ENCODE measurements around the gene GRM7. TPM values are rescaled to one million over a fixed set of nuclear protein-coding genes. Genes with fewer than 3 reads are reported as not detected.

GRM7 gene
- total and polyA plus RNA-seq, 9 of the 15 experiments (the other 6 are each of a cell fraction or from before 2014, with no cell fraction given), result not detected

GRCh38 chr3:7646851-7647250, 785.9 kb downstream of the GRM7 start (continued):
- TF ChIP-seq MEIS2 (IDR thresholded peaks at IDR 0.05; ENCODE audit: partially characterized antibody), result no peak

DNA sequence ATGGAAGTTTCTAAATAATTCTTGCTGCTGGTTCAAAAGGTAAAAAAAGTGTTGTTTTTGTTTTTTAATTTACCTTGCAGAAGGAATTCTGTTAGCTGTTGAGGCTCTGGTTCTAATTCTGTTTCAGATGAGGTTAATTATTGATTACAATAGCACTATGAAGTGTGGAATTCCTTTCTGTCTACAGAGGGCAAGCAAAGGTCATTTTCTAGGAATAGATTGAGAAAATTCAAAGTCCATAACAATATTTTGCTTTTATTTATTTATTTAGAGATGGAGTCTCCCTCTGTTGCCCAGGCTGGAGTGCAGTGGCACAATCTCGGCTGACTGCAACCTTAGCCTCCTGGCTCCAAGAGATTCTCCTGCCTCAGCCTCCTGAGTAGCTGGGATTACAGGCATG, 789.6 kb downstream of the GRM7 start:
- no peak overlapping the region for H2AFZ ChIP-seq (ENCODE audit: low read depth, low read length)
- intact Hi-C loops (cut with micrococcal nuclease) (no loop called here), in situ Hi-C loops (cut with MboI) (no loop called here)
- WGBS (ENCODE audit: insufficient coverage, low coverage, missing lambda C conversion rate), result 0% methylated on average over 1 of the region's 1 CpG
- CTCF ChIA-PET (ENCODE audit: low intra/inter-chr PET ratio), result no interaction called here
- no TSS peak for BruUV-seq (replicated peaks)
- H3K9me1 ChIP-seq (ENCODE audit: control insufficient read depth, insufficient read depth, low read length), result no peaks in the 10 kb centered on the region
- POLR2A ChIA-PET, result no interaction called here
- H3K36me3 ChIP-seq (ENCODE audit: control insufficient read depth, insufficient read depth, low read length), result no peaks in the 10 kb centered on the region
- no peaks in the 10 kb centered on the region; the same call in none of the 2 replicates for H3K9me3 ChIP-seq (replicated peaks; ENCODE audit: control insufficient read depth, insufficient read depth, low read depth, low read length)
- DNase-seq (ENCODE audit: extremely low read depth in 1 of 4, low spot score in 3 of 4) (no peak), ATAC-seq (no peak), FAIRE-seq (no peak)
- no peaks in the 10 kb centered on the region for H4K20me1 ChIP-seq (replicated peaks; ENCODE audit: control insufficient read depth, insufficient read depth, low read length)
- no peaks in the 10 kb centered on the region for H3K27me3 ChIP-seq (ENCODE audit: control insufficient read depth in 2 of 2, insufficient read depth in 2 of 2, low read length in 2 of 2)
- no peaks in the 10 kb centered on the region for H3K4me1 ChIP-seq (replicated peaks in 1 of 2; ENCODE audit: control insufficient read depth in 2 of 2, insufficient read depth in 2 of 2, low read length in 2 of 2)
- H3K27ac ChIP-seq (ENCODE audit: extremely low read depth, low read depth, low read length), result no peak overlapping the region
- H3K9ac ChIP-seq (ENCODE audit: insufficient read depth in 1 of 2, low read depth in 2 of 2, low read length in 2 of 2), result no peak overlapping the region
- H3K79me2 ChIP-seq (ENCODE audit: control insufficient read depth, insufficient read depth, low read length), result no peaks in the 10 kb centered on the region
- no peak overlapping the region for H3K4me3 ChIP-seq
- no peak overlapping the region for H3K4me2 ChIP-seq (ENCODE audit: insufficient read depth, low read length)
- no peak for TF ChIP-seq MTA1 (IDR thresholded peaks at IDR 0.05; ENCODE audit: borderline replicate concordance)
- TF ChIP-seq SRSF3 (IDR thresholded peaks at IDR 0.05; ENCODE audit: insufficient read depth, low read length), result no peak
- no peak for TF ChIP-seq HDAC2 (IDR thresholded peaks at IDR 0.05)
- TF ChIP-seq ESRRB (CRISPR knock-in tag; IDR thresholded peaks at IDR 0.05; ENCODE audit: borderline replicate concordance), result no peak
- TF ChIP-seq BRF1 (IDR thresholded peaks at IDR 0.05; ENCODE audit: borderline replicate concordance, extremely low read depth, insufficient read length), result no peak
- TF ChIP-seq PHF20 (IDR thresholded peaks at IDR 0.05; ENCODE audit: partially characterized antibody), result no peak
- TF ChIP-seq PPARD (CRISPR knock-in tag; IDR thresholded peaks at IDR 0.05), result no peak
- TF ChIP-seq CTBP1 (IDR thresholded peaks at IDR 0.05; ENCODE audit: borderline replicate concordance), result no peak
- no peak for TF ChIP-seq NELFE (IDR thresholded peaks at IDR 0.05; ENCODE audit: insufficient read depth, insufficient read length)
- TF ChIP-seq MLX (CRISPR knock-in tag; conservative IDR thresholded peaks at IDR 0.05), result no peak
- TF ChIP-seq MXD1 (CRISPR knock-in tag; IDR thresholded peaks at IDR 0.05; ENCODE audit: borderline replicate concordance, poor library complexity, severe bottlenecking), result no peak
- TF ChIP-seq SIN3A (IDR thresholded peaks at IDR 0.05; ENCODE audit: borderline replicate concordance in 2 of 2, control insufficient read depth in 1 of 2, low read depth in 2 of 2, low read length in 2 of 2), result no peak
- TF ChIP-seq, protein P1, sequence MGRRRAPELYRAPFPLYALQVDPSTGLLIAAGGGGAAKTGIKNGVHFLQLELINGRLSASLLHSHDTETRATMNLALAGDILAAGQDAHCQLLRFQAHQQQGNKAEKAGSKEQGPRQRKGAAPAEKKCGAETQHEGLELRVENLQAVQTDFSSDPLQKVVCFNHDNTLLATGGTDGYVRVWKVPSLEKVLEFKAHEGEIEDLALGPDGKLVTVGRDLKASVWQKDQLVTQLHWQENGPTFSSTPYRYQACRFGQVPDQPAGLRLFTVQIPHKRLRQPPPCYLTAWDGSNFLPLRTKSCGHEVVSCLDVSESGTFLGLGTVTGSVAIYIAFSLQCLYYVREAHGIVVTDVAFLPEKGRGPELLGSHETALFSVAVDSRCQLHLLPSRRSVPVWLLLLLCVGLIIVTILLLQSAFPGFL (CRISPR knock-in tag; IDR thresholded peaks at IDR 0.05), result no peak
- no peak for TF ChIP-seq ZNF197 (CRISPR knock-in tag; IDR thresholded peaks at IDR 0.05; ENCODE audit: low read depth)
- no peak for TF ChIP-seq RBBP5 (IDR thresholded peaks at IDR 0.05; ENCODE audit: borderline replicate concordance, insufficient read depth, low read length, poor library complexity, severe bottlenecking)

All from K562 (cell line).